Stomach (tissue), 9 donors: Measurements from ENCODE around the gene PTPRD. TPM values are rescaled to one million over a fixed set of nuclear protein-coding genes. Genes with fewer than 3 reads are reported as not detected.

Experiments used
- DNase-seq, 2 donors: peaks; one replicate each; pipeline versions ENCODE4 v3.0.0 to v3.0.0-alpha.2; 2013 to 2019
- H3K27ac ChIP-seq, 5 donors: fragments of 200-600 bp in 4 of 5; sonication (generic) in 4 of 5; one replicate each; pipeline ENCODE4 v1.5.1; 2013 to 2019; ENCODE audit warnings: mild to moderate bottlenecking in 1 of 5, moderate library complexity in 1 of 5
- H3K27me3 ChIP-seq, 3 donors: fragments of 200-600 bp; sonication (generic); one replicate each; pipeline ENCODE4 v1.5.1; 2017 to 2019; ENCODE audit warnings: mixed run types in 1 of 3
- H3K36me3 ChIP-seq, 4 donors: fragments of 200-600 bp; sonication (generic); 1 replicate in 3 of 4; 2 replicates in 1 of 4; pipeline ENCODE4 v1.5.1; 2016 to 2019
- H3K4me1 ChIP-seq, 4 donors: fragments of 200-600 bp; sonication (generic); one replicate each; pipeline ENCODE4 v1.5.1; 2016 to 2019
- H3K4me3 ChIP-seq, 4 donors: fragments of 200-600 bp; sonication (generic) in 3 of 4; one replicate each; pipeline ENCODE4 v1.5.1; 2016 to 2019; ENCODE audit warnings: mild to moderate bottlenecking in 1 of 4
- H3K9me3 ChIP-seq, 4 donors: fragments of 200-600 bp; sonication (generic); one replicate each; pipeline ENCODE4 v1.5.1; 2016 to 2019
- CTCF ChIP-seq, 7 experiments: fragments of 450-650 bp in 4 of 7; fragments of 200-600 bp in 3 of 7; sonication (generic) in 3 of 7; IDR thresholded peaks; one replicate each; pipeline ENCODE4 v1.5.1; 2016 to 2019; ENCODE audit warnings: antibody characterized with exemption in 7 of 7, control low read depth in 2 of 7, mild to moderate bottlenecking in 1 of 7
- EP300 ChIP-seq: sonication (generic); formaldehyde crosslinking; IDR thresholded peaks from one replicate; pipeline ENCODE4 v1.6.1; 2017; ENCODE audit warnings: antibody characterized with exemption
- POLR2A ChIP-seq, 4 donors: fragments of 450-650 bp; IDR thresholded peaks; one replicate each; pipeline ENCODE4 v1.6.1; 2016; ENCODE audit warnings: antibody characterized with exemption in 4 of 4, control low read depth in 2 of 4, mild to moderate bottlenecking in 1 of 4, moderate library complexity in 1 of 4
- POLR2AphosphoS5 ChIP-seq, 3 donors: sonication (generic); formaldehyde crosslinking; IDR thresholded peaks; one replicate each; pipeline ENCODE4 v1.6.1; 2016; ENCODE audit warnings: antibody characterized with exemption in 3 of 3
- WGBS, 5 donors: extraction: QIAGEN DNeasy Blood & Tissue Kit in 3 of 5; methylation state at CpG; one replicate each; pipeline versions ENCODE4 v1.1.5 to v1.1.7; 2013 to 2018; 5-methylcytosine and 5-hydroxymethylcytosine counted together
- intact Hi-C: fragments of 100-400 bp; cut with DNase I; formaldehyde crosslinking; loops from one replicate; pipeline ENCODE4 v1.15.1; 2023; ENCODE audit warnings: low total_unique reads
- polyA plus RNA-seq, 3 donors: library from polyadenylated mRNA; stranded (reverse); fragments of 200-250 nt; gene quantifications; one replicate each; pipeline ENCODE4 v1.2.3, GENCODE V29; 2013
- total RNA-seq, 5 donors: library from RNA; depleted of rRNA; stranded (reverse); fragments of >200 nt; gene quantifications; one replicate each; pipeline versions ENCODE4 v1.1.0 to v1.2.3, GENCODE V29; 2014 to 2016
- donor health status: healthy with polysubstance abuse.
- donor health status: Bipolar disorder and iron deficiency.
- donor health status: healthy.

PTPRD gene
- total and polyA plus RNA-seq, 8 donors: 0.12 to 53.1 (median 1.2) TPM

GRCh38 chr9:8514760-8515159, 2098.0 kb downstream of the PTPRD start:
- TF ChIP-seq EP300 (no peak), CTCF (IDR thresholded peaks at IDR 0.05) (no peak)
- WGBS, 5 donors: 73 to 91% (median 77%) methylated on average over 5 of the region's 5 CpGs
- H3K36me3 ChIP-seq: no peaks in the 10 kb centered on the region
- H3K4me1 ChIP-seq: no peaks in the 10 kb centered on the region
- no peak for DNase-seq
- no peaks in the 10 kb centered on the region for H3K27me3 ChIP-seq
- no peak overlapping the region for H3K4me3 ChIP-seq
- intact Hi-C loops: no loop called here
- H3K27ac ChIP-seq: no peak overlapping the region
- H3K9me3 ChIP-seq: no peaks in the 10 kb centered on the region

GRCh38 chr9:8508671-8509290, 2104.0 kb downstream of the PTPRD start:
- no peaks in the 10 kb centered on the region for H3K36me3 ChIP-seq
- WGBS, 5 donors: 79 to 100% (median 86%) methylated on average over 1 of the region's 1 CpG
- no peaks in the 10 kb centered on the region for H3K4me1 ChIP-seq
- no peak overlapping the region for H3K4me3 ChIP-seq
- H3K9me3 ChIP-seq: no peaks in the 10 kb centered on the region
- no peaks in the 10 kb centered on the region for H3K27me3 ChIP-seq
- DNase-seq: no peak
- intact Hi-C loops: no loop called here
- TF ChIP-seq POLR2A (IDR thresholded peaks at IDR 0.05): no peak
- no peak for TF ChIP-seq POLR2AphosphoS5 (IDR thresholded peaks at IDR 0.05)
- no peak overlapping the region for H3K27ac ChIP-seq

GRCh38 chr9:8494571-8494970, 2118.2 kb downstream of the PTPRD start:
- no peak for TF ChIP-seq POLR2AphosphoS5 (IDR thresholded peaks at IDR 0.05)
- WGBS, 5 donors: 51 to 72% (median 57%) methylated on average over 4 of the region's 4 CpGs
- H3K27ac ChIP-seq: no peak overlapping the region
- H3K36me3 ChIP-seq: no peaks in the 10 kb centered on the region
- no peak overlapping the region for H3K4me3 ChIP-seq
- H3K4me1 ChIP-seq: no peaks in the 10 kb centered on the region
- intact Hi-C loops: no loop called here
- DNase-seq: no peak
- no peaks in the 10 kb centered on the region for H3K27me3 ChIP-seq
- H3K9me3 ChIP-seq: no peaks in the 10 kb centered on the region

- intact Hi-C loops: no loop called here
- no peak for DNase-seq
- Histone ChIP-seq H3K36me3 (no peaks in the 10 kb centered on the region), H3K9me3 (no peaks in the 10 kb centered on the region), H3K4me3 (no peak overlapping the region), H3K27me3 (no peaks in the 10 kb centered on the region), H3K27ac (no peak overlapping the region), H3K4me1 (no peaks in the 10 kb centered on the region)
- no peak for TF ChIP-seq EP300
- TF ChIP-seq POLR2A (IDR thresholded peaks at IDR 0.05): no peak
- no peak for TF ChIP-seq POLR2AphosphoS5 (IDR thresholded peaks at IDR 0.05)
- TF ChIP-seq CTCF (IDR thresholded peaks at IDR 0.05): no peak
- 82 to 96% (median 92%) methylated on average over 4 of the region's 4 CpGs for WGBS, 5 donors
Measured at GRCh38 chr9:8492679-8493078, 2120.1 kb downstream of the PTPRD start.

- no peaks in the 10 kb centered on the region for H3K4me1 ChIP-seq
- TF ChIP-seq EP300: no peak
- TF ChIP-seq CTCF (IDR thresholded peaks at IDR 0.05): no peak
- TF ChIP-seq POLR2AphosphoS5 (IDR thresholded peaks at IDR 0.05): no peak
- no peak for TF ChIP-seq POLR2A (IDR thresholded peaks at IDR 0.05)
- H3K27ac ChIP-seq: no peak overlapping the region
- intact Hi-C loops: no loop called here
- no peaks in the 10 kb centered on the region for H3K27me3 ChIP-seq
- H3K36me3 ChIP-seq: no peaks in the 10 kb centered on the region
- DNase-seq: no peak
- no peak overlapping the region for H3K4me3 ChIP-seq
- H3K9me3 ChIP-seq: no peaks in the 10 kb centered on the region
- 94 to 96% (median 94%) methylated on average over 2 of the region's 2 CpGs for WGBS, 5 donors
Measured at GRCh38 chr9:8492024-8492423, 2120.8 kb downstream of the PTPRD start.
